HL-60/S4 (cell line): ENCODE results near the gene TIAM1.

Source experiments
- in situ Hi-C: fragments of 300-500 bp; cut with MboI; formaldehyde crosslinking; loops from 2 replicates; pipeline ENCODE4 v1.14.3; 2022; ENCODE audit warnings: low sequenced_read_pairs

Gene TIAM1

GRCh38 chr21:31354122-31354521 lies 10.1 kb upstream of the TIAM1 start:
- in situ Hi-C loops: no loop called here

DNA sequence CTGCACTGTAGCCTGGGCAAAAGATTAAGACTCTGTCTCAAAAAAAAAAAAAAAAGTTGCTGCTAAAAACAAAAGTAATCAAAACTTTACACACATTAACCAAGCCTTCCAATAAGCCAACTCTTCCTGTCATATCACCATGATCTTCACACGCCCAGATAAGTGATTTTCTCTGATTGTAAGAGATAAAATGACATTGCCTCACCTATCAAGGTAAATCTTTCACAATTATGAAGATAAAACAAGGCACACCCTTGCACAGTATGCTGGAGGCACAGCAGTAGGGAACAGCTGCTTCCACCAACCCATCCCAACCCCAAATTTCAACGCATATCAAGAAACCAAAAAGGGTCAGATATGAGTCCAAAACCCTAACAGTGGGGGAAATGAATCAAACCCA lies 8.8 kb upstream of the TIAM1 start:
- in situ Hi-C loops: no loop called here

DNA sequence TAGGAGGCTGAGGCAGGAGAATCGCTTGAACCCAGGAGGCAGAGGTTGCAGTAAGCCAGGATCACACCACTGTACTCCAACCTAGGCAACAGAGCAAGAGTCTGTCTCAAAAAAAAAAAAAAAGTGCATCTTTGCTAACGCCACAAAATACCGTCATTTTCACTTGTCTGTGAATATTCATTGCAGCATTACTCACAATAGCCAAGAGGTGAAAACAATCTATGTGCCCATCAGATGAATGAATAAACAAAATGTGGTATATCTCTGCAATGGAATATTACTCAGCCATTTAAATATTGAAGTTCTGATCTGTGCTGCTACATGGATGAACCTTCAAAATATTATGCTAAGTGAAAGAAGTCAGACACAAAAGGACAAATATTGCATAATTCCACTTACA lies 7.9 kb upstream of the TIAM1 start:
- in situ Hi-C loops: no loop called here

DNA sequence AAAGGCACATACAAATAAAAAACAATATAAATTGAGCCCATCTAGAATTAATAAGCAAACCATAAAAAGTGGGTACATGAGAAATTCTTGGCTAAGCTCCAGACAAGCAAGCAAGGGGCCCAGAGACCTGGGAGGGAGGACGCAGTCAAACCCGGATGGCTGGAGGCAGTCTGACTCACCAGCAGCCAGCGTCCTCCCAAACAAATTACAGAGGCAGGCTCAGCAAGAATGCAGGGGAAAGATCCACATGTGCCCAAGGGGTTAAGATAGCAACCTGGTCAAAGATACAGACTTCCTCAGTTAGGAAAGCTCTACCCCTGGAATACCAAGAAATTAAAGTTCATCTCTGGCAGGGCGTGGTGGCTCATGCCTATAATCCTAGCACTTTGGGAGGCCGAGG lies 7.4 kb upstream of the TIAM1 start:
- in situ Hi-C loops: no loop called here

GRCh38 chr21:31349208-31349607 lies 5.1 kb upstream of the TIAM1 start:
- in situ Hi-C loops: no loop called here

DNA sequence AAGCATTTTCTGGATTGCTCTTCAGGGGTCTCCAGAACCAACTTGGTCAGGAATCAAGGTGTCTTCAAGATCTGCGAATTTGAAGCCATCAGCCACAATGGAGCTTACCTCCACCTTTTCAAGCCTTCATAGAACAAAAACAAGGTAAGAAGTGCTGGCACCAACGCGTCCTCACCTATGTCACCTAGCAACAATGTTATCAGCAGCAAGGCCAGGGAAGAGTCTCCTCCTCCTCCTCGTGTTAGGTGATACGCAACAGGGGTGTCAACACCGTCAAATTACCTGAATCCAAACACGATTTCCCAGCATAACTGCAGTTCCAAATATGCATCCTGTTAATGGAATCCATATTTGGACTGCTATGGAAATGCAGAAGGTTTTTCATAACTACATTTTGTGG lies 4.1 kb upstream of the TIAM1 start:
- in situ Hi-C loops: no loop called here

GRCh38 chr21:31347435-31348032 lies 3.5 kb upstream of the TIAM1 start:
- in situ Hi-C loops: no loop called here

GRCh38 chr21:31346256-31346821 lies 2.3 kb upstream of the TIAM1 start:
- in situ Hi-C loops: no loop called here

GRCh38 chr21:31345136-31345535 lies 1.1 kb upstream of the TIAM1 start:
- in situ Hi-C loops: no loop called here

DNA sequence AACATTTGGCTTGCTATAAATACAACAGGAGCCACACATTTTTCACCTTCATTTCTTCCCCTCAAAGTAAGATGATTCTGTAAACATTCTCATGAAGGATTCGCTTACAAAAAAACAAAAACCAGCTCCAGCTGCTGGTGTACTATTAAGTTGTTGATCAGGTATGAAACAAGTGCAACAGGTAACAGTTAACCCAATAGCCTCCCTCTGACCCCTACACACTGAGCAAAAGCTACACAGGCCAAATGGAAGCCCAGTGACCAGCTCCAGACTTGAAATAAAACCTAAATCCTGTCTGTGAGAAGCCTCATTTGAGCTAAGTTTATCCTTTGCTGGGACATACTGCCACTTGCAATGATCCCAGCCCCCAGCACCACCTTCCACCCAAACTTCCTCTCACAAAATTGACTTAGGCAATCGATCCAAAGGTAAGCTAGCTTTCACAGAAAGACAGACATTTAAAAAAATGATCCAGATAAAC lies 991 bp downstream of the TIAM1 start:
- in situ Hi-C loops: no loop called here

DNA sequence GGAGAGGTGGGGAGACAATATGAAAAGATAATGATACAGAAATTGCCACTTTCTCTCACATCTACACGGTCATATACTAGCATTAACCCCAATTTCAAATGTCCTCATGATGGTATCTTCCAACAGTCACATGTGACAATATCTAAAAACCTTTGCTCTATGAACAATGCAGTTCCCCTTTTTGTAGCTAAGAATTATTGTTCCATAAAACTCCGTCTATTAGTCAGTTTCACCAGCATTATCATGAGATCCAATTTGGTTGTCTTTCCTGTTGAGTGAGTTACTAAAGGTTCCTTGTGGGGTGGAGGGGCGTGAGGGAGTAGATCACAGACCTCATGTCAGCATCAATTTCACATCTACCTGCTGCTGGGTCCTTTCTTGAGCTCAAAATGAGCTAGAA lies 1.7 kb downstream of the TIAM1 start:
- in situ Hi-C loops: no loop called here

- in situ Hi-C loops: no loop called here
Observed at GRCh38 chr21:31340942-31341487, 3.0 kb downstream of the TIAM1 start.

- in situ Hi-C loops: no loop called here
Observed at GRCh38 chr21:31340514-31340913, 3.5 kb downstream of the TIAM1 start.

DNA sequence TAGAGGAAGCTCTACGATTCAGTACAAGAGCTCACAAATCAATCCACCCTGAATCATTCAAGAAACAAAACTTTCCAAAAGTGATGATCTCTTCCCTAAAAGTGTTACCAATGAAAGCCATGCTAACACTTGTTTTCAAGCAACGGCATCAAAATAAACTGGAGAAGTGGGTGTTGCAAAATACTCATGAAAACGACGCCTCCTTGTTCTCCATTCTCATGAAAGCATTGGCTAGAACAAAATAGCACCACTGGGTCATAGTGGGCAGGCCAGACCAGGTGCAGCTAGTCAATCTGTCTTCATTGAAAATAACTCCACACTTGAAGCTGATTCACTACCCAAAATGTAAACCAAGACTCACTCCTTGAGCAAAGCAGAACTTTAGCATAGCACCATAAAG lies 4.3 kb downstream of the TIAM1 start:
- in situ Hi-C loops: no loop called here

DNA sequence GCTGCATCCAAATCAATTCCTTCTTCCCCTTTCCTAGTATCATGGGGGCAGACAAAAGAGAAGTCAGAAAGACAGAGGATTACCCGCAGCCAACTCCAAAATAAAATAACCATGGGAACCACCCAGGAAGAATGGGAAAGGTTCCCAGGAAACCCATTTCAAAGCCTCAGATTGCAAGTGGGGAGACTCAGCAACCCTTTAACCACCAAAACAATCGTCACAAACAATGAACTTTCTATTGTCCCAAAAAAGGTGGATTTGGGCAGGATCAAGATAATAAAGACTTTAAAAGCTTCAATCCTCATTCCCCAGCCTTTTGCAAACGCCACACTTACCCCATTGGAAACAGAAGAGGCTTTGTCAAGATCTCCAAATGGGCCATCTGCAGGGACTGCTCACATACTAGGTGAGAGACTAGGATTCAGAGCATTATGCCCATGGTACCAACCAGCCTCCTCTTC lies 5.1 kb downstream of the TIAM1 start:
- in situ Hi-C loops: no loop called here

DNA sequence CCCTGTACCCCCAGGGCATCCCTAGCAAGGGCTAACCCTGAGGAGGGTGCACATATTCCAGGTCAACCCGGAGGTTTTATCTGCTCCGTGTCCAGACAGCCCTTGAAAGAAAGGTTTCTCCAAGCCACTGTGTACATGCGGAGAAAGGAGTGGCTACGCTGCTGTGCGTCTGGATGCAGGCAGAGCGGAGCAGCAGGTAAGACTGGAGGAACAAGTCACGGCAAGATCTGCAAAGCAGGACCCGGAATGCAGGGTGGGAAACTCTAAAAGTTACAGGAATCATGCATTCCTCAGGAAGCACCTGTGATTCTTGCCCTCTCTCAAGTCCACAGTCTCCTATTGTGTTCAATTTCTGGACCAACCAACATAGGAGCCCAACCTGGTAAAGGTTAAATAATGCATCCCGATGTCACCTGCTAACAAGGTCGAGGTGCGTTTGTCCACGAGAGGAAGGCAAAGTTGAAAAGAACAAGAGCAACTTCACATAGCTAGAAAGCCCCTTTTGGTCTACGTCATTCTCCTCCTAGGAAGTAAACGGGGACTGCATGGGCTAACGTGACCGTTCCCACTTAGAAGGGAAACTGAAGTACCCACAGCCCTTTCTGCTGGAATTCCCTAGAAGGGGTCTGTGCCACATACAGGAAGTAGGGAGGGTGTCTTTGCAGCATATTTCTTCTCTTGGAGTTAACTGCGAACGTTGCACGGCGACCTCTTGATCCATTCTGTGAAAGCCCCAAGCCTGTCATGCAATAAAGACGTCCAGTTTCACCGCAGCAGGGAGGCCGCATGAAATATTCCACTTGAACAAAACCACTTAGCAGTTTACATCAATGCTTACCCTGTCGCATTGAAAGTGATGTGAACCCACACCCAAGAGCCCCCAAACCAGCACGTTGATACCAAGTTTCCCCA lies 5.8 kb downstream of the TIAM1 start:
- in situ Hi-C loops: no loop called here

GRCh38 chr21:31337086-31337485 lies 7.0 kb downstream of the TIAM1 start:
- in situ Hi-C loops: no loop called here

GRCh38 chr21:31336739-31337040 lies 7.4 kb downstream of the TIAM1 start:
- in situ Hi-C loops: no loop called here

- in situ Hi-C loops: no loop called here
Observed at GRCh38 chr21:31335957-31336738, 7.9 kb downstream of the TIAM1 start.

DNA sequence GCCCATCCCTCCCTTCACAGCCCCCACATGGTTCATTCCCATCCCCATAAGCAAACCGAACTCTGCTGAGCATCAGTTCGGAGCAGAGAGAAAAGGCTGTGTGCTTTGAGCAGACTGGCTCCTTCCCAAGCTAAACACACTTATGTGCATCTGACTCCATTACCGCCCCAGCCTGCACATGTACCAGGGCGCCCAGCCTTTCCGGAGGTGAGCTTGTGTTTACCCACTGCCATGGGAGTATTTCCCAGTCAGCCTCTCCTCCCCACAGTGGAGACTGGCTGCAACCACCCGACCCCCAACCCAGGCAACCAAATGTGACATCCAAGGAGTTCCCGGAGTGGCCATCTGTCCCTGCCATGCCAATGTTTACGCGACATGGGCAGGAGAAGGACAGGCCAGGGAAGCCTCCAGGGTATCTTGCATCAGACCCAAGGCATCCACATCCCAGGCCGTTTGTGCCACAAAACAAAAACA lies 9.4 kb downstream of the TIAM1 start:
- in situ Hi-C loops: no loop called here

DNA sequence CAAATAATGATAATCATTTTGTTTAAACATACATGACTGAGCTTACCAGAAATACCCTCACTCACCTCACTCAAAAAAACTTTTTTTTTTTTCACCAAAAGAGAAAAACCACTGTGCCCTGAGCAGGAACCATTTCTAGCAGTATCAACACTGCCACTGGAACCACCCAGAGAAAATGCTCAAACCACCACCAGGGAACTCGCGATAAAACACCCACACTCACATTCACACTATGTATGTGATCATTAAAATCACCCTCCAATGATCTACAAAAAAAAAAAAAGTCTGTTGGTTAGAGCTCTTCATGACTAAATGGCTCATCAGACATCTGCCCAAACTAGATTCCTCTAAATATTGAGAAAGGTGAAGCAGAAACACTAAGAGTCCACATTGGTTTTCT lies 11.5 kb downstream of the TIAM1 start:
- in situ Hi-C loops: no loop called here
